Natural killer cell (primary cell): ENCODE data around the gene MTIF3. TPM values are rescaled to one million over a fixed set of nuclear protein-coding genes. Genes with fewer than 3 reads are reported as not detected.

Experiments used
- ATAC-seq, 3 donors: fragments of 150-1000 bp in 2 of 3; fragments of 200-7000 bp in 1 of 3; cut with Tn5 transposase; 1 replicate in 1 of 3; 2 replicates in 2 of 3; pipeline ENCODE4 v1.10.0; 2021; ENCODE audit warnings: mild to moderate bottlenecking in 2 of 3, moderate library complexity in 2 of 3
- DNase-seq, 2 donors: peaks; one replicate each; pipeline versions ENCODE4 v3.0.0 to v3.0.0-alpha.2; 2013 to 2021; ENCODE audit warnings: mixed read lengths in 1 of 2
- H3K27ac ChIP-seq: one replicate; pipeline ENCODE4 v1.5.1; 2013; ENCODE audit warnings: mild to moderate bottlenecking, low read length
- H3K27me3 ChIP-seq: one replicate; pipeline ENCODE4 v1.6.1; 2013; ENCODE audit warnings: low read length; ENCODE audit not compliant: control insufficient read depth, insufficient read depth
- H3K36me3 ChIP-seq: one replicate; pipeline ENCODE4 v1.6.1; 2013; ENCODE audit warnings: low read length; ENCODE audit not compliant: control insufficient read depth, insufficient read depth
- H3K4me1 ChIP-seq: one replicate; pipeline ENCODE4 v1.6.1; 2013; ENCODE audit warnings: low read length; ENCODE audit not compliant: control insufficient read depth, insufficient read depth
- H3K4me3 ChIP-seq: one replicate; pipeline ENCODE4 v1.5.1; 2013; ENCODE audit warnings: low read length
- H3K9me3 ChIP-seq: one replicate; pipeline ENCODE4 v1.6.1; 2013; ENCODE audit warnings: low read length; ENCODE audit not compliant: control insufficient read depth, insufficient read depth
- H3K27ac Mint-ChIP-seq, 2 donors: one replicate each; pipeline ENCODE4 v1.8.0; 2022; ENCODE audit warnings: mild to moderate bottlenecking in 2 of 2, mixed read lengths in 2 of 2, moderate library complexity in 1 of 2
- H3K27me3 Mint-ChIP-seq, 2 donors: one replicate each; pipeline ENCODE4 v1.8.0; 2022; ENCODE audit warnings: low read depth in 2 of 2, mixed read lengths in 2 of 2
- H3K36me3 Mint-ChIP-seq: one replicate; pipeline ENCODE4 v1.8.0; 2022; ENCODE audit warnings: mixed read lengths
- H3K4me1 Mint-ChIP-seq, 2 donors: one replicate each; pipeline ENCODE4 v1.8.0; 2022; ENCODE audit warnings: mixed read lengths in 2 of 2
- H3K4me3 Mint-ChIP-seq: one replicate; pipeline ENCODE4 v1.8.0; 2022; ENCODE audit warnings: mild to moderate bottlenecking, moderate library complexity, mixed read lengths
- H3K9me3 Mint-ChIP-seq, 2 donors: one replicate each; pipeline ENCODE4 v1.8.0; 2022; ENCODE audit warnings: mixed read lengths in 2 of 2
- CTCF ChIP-seq: fragments of 200-600 bp; IDR thresholded peaks from one replicate; pipeline ENCODE4 v1.8.0; 2022; ENCODE audit warnings: antibody characterized with exemption
- WGBS: methylation state at CpG from one replicate; pipeline ENCODE4 v1.1.7; 2013; ENCODE audit warnings: missing lambda C conversion rate; ENCODE audit not compliant: insufficient coverage; 5-methylcytosine and 5-hydroxymethylcytosine counted together
- intact Hi-C: fragments of 100-400 bp; cut with micrococcal nuclease; formaldehyde crosslinking; loops from one replicate; pipeline ENCODE4 v1.14.2; 2022
- total RNA-seq, 4 donors: library from RNA; stranded (reverse); fragments of 120-200 nt in 1 of 4; gene quantifications; one replicate each; pipeline versions ENCODE4 v1.2.3 to v1.2.4, GENCODE V29; 2013 to 2022

Gene MTIF3
- total RNA-seq, 3 donors from 2014 or later (not counting 1 experiment from before 2014, with no cell fraction given), result 30.2 to 56.6 (median 36.8) TPM

GRCh38 chr13:27391471-27391870, 58.9 kb downstream of the MTIF3 start:
- Mint-ChIP-seq H3K9me3 (no peaks in the 10 kb centered on the region), H3K36me3 (no peaks in the 10 kb centered on the region), H3K4me1 (no peaks in the 10 kb centered on the region), H3K27ac (no peak overlapping the region), H3K27me3 (peaks cover 8 to 12% of the 10 kb centered on the region in 2 donors), H3K4me3 (no peak overlapping the region)
- H3K27ac ChIP-seq, result no peak overlapping the region
- H3K4me3 ChIP-seq, result no peak overlapping the region
- H3K36me3 ChIP-seq, result no peaks in the 10 kb centered on the region
- no peaks in the 10 kb centered on the region for H3K27me3 ChIP-seq
- H3K9me3 ChIP-seq, result no peaks in the 10 kb centered on the region
- DNase-seq (no peak), ATAC-seq (no peak)
- intact Hi-C loops, result no loop called here
- 35% methylated on average over 2 of the region's 2 CpGs for WGBS
- TF ChIP-seq CTCF, result no peak
- no peaks in the 10 kb centered on the region for H3K4me1 ChIP-seq

GRCh38 chr13:27389891-27390290, 60.5 kb downstream of the MTIF3 start:
- Mint-ChIP-seq H3K36me3 (no peaks in the 10 kb centered on the region), H3K27ac (no peak overlapping the region), H3K27me3 (peaks cover 9 to 12% of the 10 kb centered on the region in 2 donors), H3K4me3 (no peak overlapping the region), H3K9me3 (no peaks in the 10 kb centered on the region), H3K4me1 (no peaks in the 10 kb centered on the region)
- Histone ChIP-seq H3K9me3 (no peaks in the 10 kb centered on the region), H3K4me1 (no peaks in the 10 kb centered on the region), H3K4me3 (no peak overlapping the region), H3K36me3 (no peaks in the 10 kb centered on the region), H3K27me3 (no peaks in the 10 kb centered on the region), H3K27ac (no peak overlapping the region)
- 94% methylated on average over 7 of the region's 7 CpGs for WGBS
- ATAC-seq, result no peak
- DNase-seq, result no peak
- no peak for TF ChIP-seq CTCF
- intact Hi-C loops, result no loop called here

GRCh38 chr13:27388241-27388640, 62.1 kb downstream of the MTIF3 start:
- no peaks in the 10 kb centered on the region for H3K9me3 Mint-ChIP-seq
- ATAC-seq (no peak), DNase-seq (no peak)
- Histone ChIP-seq H3K27me3 (no peaks in the 10 kb centered on the region), H3K4me1 (no peaks in the 10 kb centered on the region), H3K27ac (no peak overlapping the region), H3K4me3 (no peak overlapping the region), H3K9me3 (no peaks in the 10 kb centered on the region), H3K36me3 (no peaks in the 10 kb centered on the region)
- H3K4me1 Mint-ChIP-seq, result no peaks in the 10 kb centered on the region
- TF ChIP-seq CTCF, result no peak
- 63% methylated on average over 1 of the region's 2 CpGs for WGBS
- no peak overlapping the region for H3K4me3 Mint-ChIP-seq
- H3K36me3 Mint-ChIP-seq, result no peaks in the 10 kb centered on the region
- intact Hi-C loops, result no loop called here
- peaks cover 9 to 17% of the 10 kb centered on the region in 2 donors for H3K27me3 Mint-ChIP-seq
- H3K27ac Mint-ChIP-seq, result no peak overlapping the region

Other genes starting within 250 kb of the MTIF3 start
- gene RPL21, start 199.0 kb downstream of the MTIF3 start, total RNA-seq, result 1,000 to 10,000 TPM in 2 of 3 donors, 100 to 1,000 TPM in 1; 969 to 1,229 (median 1,130) TPM
- 1 to 10 TPM in 2 of 3 donors, under 1 TPM in 1; 0.70 to 2.0 (median 1.4) TPM for gene RASL11A, start 179.7 kb downstream of the MTIF3 start, total RNA-seq
- 100 to 1,000 TPM; 129 to 132 (median 130) TPM for gene GTF3A, start 25.9 kb downstream of the MTIF3 start, total RNA-seq
- gene LNX2, start 170.0 kb upstream of the MTIF3 start, total RNA-seq, result 1 to 10 TPM; 4.5 to 6.6 (median 5.0) TPM
- 100 to 1,000 TPM; 109 to 132 (median 116) TPM for gene POLR1D, start 171.3 kb upstream of the MTIF3 start, total RNA-seq